GM10847 (cell line): ENCODE data around the gene ZC3H7B.

ENCODE experiments used
- POLR2A ChIP-seq: IDR thresholded peaks from 2 replicates; pipeline ENCODE4 v1.6.1; 2011; ENCODE audit not compliant: insufficient read length; ENCODE audit errors: extremely low read depth

Gene ZC3H7B

GRCh38 chr22:41280854-41281253 lies 20.5 kb upstream of the ZC3H7B start:
- no peak for TF ChIP-seq POLR2A

- TF ChIP-seq POLR2A, result no peak
These were observed 16.9 kb upstream of the ZC3H7B start for GRCh38 chr22:41284465-41284864.

- TF ChIP-seq POLR2A, result no peak
These were observed 15.9 kb upstream of the ZC3H7B start for GRCh38 chr22:41285441-41285819.

DNA sequence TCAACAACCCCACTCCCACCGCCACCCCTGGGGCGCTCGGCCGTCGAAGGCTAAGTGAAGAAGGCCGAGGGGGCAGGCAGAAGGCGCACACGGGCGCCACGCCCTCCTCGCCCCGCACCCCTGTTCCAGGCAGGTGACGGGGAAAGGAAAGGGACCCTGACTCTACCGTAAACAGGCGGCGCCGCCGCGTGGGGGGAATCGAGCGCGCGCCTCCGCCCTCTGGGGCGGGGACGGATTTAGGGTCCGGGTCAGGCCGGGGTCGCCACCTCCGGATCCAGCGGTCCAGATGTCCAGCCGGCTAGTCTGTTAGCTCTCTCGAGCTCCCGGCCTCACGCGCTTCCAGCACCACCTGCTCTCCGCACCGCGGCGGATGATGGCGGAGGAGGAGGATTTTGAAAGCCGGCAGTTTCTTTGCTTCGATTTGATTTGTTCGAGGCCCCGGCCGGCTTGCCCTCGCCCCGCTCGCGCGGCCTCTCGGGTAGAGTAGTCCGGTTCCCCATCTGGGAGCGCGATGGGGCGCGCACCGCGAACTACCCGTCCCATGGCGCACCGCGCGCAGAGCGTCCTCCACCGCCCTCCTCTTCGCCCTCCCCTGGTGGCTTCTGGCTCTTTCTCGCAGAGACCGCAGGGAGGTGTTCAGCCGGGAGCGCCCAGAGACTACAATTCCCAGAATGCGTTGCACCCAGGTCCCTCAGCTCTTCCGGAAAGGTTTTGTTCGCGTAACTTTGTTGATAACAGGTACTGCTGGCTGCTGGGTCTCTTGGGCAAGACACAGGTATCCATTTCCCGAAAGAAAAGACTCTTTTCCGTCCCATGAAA lies 15.3 kb upstream of the ZC3H7B start, which contains the start of gene RANGAP1:
Gene RANGAP1 (minus strand): TSS at position 368 of the 819 bp plus-strand sequence. CDS start 5,143 bp downstream, outside the sequence.
- TF ChIP-seq POLR2A, result peak; percentile 74

DNA sequence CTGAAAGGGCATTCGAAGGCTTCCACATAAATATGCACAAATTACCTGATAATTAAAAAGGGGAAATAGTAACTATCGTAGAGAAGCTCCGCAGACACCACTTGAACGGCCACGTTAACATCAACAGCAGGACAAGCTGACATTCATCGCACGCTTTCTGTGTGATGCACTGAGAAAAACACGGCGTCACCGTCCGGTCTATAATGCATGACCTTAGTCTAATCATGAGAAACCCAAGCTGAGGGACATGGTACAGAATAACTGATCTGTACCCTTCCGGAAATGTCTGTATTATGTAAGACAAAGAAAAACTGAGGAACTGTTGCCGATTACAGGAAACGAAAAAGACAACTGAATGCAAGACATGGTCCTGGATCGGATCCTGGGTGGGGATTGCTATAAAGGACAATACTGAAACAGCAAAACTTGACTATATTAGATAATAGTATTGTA lies 14.7 kb upstream of the ZC3H7B start:
- TF ChIP-seq POLR2A, result no peak

DNA sequence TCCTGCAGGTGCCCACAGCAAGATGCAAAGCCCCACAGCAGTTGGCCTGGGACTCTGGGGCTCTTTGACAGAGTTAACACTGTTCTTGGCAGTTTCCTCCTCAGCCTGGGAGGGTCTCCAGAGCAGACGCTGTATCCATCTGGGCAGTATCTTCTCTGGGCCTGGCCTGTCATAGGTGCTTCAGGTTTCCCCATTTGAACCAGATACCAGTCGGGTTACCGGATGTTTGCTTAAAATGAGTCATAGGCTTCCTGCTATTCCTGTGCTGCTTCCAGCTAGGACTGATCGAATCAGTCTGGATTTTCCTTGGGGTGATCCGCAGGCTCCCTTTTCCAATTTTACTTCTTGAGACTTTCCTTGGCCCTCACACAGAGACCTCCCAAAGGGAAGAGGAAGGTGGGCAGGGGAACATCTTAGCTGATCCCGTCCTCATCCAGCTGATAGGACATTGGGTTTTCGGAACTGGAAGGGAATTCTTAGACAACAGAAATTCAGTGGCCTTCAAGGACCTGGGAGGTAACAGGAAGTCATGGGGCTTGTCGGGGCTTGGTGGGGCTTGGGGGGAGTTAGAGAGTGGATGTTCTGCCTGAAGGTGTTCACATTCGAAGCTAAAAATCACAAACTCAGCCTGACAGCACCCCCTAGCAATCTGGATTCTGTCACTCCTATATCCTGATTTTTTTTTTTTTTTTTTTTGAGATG lies 12.9 kb upstream of the ZC3H7B start:
- TF ChIP-seq POLR2A, result no peak

DNA sequence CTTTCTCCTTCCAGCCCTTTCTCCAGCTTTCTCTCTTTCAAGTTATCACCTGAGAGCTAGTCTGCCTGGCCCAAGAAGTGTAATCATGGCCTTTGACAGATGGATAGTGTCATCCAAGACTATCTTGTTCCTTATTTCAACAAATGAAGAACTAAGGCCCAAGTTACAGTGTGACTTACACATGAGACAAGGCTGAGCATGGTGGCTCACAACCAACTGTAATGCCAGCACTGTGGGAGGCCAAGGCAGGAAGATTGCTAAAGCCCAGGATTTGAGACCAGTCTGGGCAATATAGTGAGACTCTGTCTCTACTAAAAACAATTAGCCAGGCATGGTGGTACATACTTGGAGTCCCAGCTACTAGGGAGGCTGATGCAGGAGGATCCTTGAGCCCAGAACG lies 11.7 kb upstream of the ZC3H7B start:
- no peak for TF ChIP-seq POLR2A

DNA sequence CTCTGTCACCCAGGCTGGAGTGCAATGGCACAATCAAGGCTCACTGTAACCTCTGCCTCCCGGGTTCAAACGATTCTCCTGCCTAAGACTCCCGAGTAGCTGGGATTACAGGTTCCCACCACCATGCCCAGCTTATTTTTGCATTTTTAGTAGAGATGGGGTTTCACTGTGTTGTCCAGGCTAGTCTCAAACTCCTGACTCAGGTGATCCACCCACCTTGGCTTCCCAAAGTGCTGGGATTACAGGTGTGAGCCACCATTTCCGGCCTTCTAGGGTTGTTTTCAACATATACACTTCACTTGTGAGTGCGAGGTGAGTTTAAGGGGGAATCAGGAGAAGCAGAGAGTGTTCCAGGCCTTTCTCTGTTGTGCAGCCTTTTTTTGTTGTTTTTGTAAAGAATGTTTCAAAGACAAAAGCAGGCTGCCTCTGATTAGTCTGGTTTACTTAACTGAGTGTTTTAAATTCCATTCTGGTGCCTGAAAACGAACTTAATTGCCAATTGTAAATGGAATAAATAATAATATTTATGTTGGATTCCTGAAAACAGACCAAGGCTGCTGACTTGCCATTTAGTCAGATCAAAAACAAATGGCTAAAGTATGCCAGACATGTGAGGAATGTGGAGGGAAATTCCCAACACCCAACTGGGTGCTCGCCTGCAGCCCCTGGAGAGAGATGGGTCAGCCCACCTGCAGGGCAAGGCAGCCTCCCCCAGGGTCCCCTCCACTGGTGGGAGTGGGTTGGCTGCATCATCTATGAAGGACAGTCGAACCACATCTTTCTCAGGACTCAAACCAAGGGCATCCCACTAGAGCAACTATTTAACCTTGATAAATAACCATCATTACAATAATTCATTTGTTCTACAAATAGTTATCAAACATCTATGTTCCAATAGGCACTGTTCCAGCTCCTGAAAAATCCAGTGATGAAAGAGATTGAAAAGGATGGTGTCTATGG lies 10.8 kb upstream of the ZC3H7B start:
- TF ChIP-seq POLR2A, result no peak

- no peak for TF ChIP-seq POLR2A
These were observed 4.3 kb upstream of the ZC3H7B start for GRCh38 chr22:41296826-41297667.

- TF ChIP-seq POLR2A, result no peak
These were observed 664 bp upstream of the ZC3H7B start for GRCh38 chr22:41300661-41301060.

GRCh38 chr22:41302021-41302767 lies 869 bp downstream of the ZC3H7B start:
- TF ChIP-seq POLR2A, result no peak

GRCh38 chr22:41302811-41303210 lies 1.5 kb downstream of the ZC3H7B start:
- TF ChIP-seq POLR2A, result no peak

GRCh38 chr22:41305646-41306045 lies 4.3 kb downstream of the ZC3H7B start:
- no peak for TF ChIP-seq POLR2A

DNA sequence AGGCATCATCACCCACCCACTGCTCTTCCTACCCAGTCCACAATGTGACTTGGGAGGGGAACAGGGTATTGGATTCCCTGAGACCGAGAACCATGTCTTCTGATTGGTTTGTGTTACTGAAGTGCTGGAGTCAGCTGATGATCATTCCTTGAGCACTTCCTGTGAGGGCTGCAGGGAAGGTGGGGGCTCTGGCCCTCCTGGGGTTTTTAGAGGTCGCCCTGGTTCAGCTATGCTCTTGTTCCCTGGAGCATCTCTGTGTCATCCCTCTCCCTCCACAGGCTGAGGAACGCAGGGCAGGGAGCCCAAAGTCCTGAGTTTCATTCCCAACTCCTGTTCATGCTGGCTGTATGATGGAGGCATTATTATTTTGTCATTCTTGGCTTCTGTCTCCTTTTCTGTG lies 6.7 kb downstream of the ZC3H7B start:
- TF ChIP-seq POLR2A, result no peak
